22Rv1 (cell line): ENCODE data around the gene RTN4.

Experiments used
- H3K27ac ChIP-seq: fragments of 450-650 bp; 2 replicates; pipeline ENCODE4 v1.5.1; 2017
- CTCF ChIP-seq: fragments of 450-650 bp; IDR thresholded peaks from 2 replicates; pipeline ENCODE4 v1.5.1; 2017; ENCODE audit warnings: mild to moderate bottlenecking
- ZFX ChIP-seq: fragments of 450-650 bp; IDR thresholded peaks from 2 replicates; pipeline ENCODE4 v1.6.1; 2017; ENCODE audit warnings: antibody characterized with exemption, borderline replicate concordance

The RTN4 gene

GRCh38 chr2:54941248-54941984 is 108.8 kb downstream of the RTN4 start:
- no peak for TF ChIP-seq CTCF
- no peak for TF ChIP-seq ZFX
- no peak overlapping the region for H3K27ac ChIP-seq

- TF ChIP-seq ZFX (no peak), CTCF (no peak)
- no peak overlapping the region for H3K27ac ChIP-seq
Measured at GRCh38 chr2:54940723-54941122, 109.5 kb downstream of the RTN4 start.

- no peak overlapping the region for H3K27ac ChIP-seq
- TF ChIP-seq ZFX (no peak), CTCF (no peak)
Measured at GRCh38 chr2:54939446-54940118, 110.7 kb downstream of the RTN4 start.

GRCh38 chr2:54936766-54937165 is 113.5 kb downstream of the RTN4 start:
- H3K27ac ChIP-seq: no peak overlapping the region
- TF ChIP-seq ZFX: no peak
- no peak for TF ChIP-seq CTCF

- no peak overlapping the region for H3K27ac ChIP-seq
- no peak for TF ChIP-seq ZFX
- no peak for TF ChIP-seq CTCF
Measured at GRCh38 chr2:54935389-54935788, 114.9 kb downstream of the RTN4 start.

- TF ChIP-seq ZFX (no peak), CTCF (no peak)
- no peak overlapping the region for H3K27ac ChIP-seq
Measured at GRCh38 chr2:54931473-54931872, 118.8 kb downstream of the RTN4 start.

GRCh38 chr2:54928719-54929118 is 121.5 kb downstream of the RTN4 start:
- H3K27ac ChIP-seq: no peak overlapping the region
- TF ChIP-seq CTCF (no peak), ZFX (no peak)
